ENCODE measurements around the gene GPR39. TPM values are rescaled to one million over a fixed set of nuclear protein-coding genes. Genes with fewer than 3 reads are reported as not detected.

GPR39 gene
- total and polyA plus RNA-seq, 2 donors = 0.09 to 1.0 TPM

GRCh38 chr2:132680544-132680943 is 263.9 kb downstream of the GPR39 start:
- 76% methylated on average over 3 of the region's 3 CpGs for WGBS
- no peaks in the 10 kb centered on the region for H3K27me3 ChIP-seq (ENCODE audit: control insufficient read depth in 2 of 2, insufficient read depth in 1 of 2, low read length in 1 of 2)
- no peak overlapping the region for H3K4me3 ChIP-seq (ENCODE audit: low read length in 2 of 2)
- no peaks in the 10 kb centered on the region for H3K36me3 ChIP-seq (ENCODE audit: control insufficient read depth in 2 of 2, insufficient read depth in 2 of 2, low read length in 1 of 2)
- no peaks in the 10 kb centered on the region for H3K4me1 ChIP-seq (ENCODE audit: control insufficient read depth in 2 of 2, insufficient read depth in 2 of 2, low read length in 2 of 2)
- no peaks in the 10 kb centered on the region for H3K9me3 ChIP-seq (ENCODE audit: control insufficient read depth in 2 of 2, insufficient read depth in 1 of 2, low read length in 1 of 2)
- H3K27ac ChIP-seq (ENCODE audit: low read depth in 1 of 2, low read length in 1 of 2) = no peak overlapping the region
- no peak for DNase-seq (ENCODE audit: low read depth in 6 of 9, low spot score in 9 of 9)

- no peaks in the 10 kb centered on the region for H3K27me3 ChIP-seq (ENCODE audit: control insufficient read depth in 2 of 2, insufficient read depth in 1 of 2, low read length in 1 of 2)
- DNase-seq (ENCODE audit: low read depth in 6 of 9, low spot score in 9 of 9) = no peak
- no peaks in the 10 kb centered on the region for H3K36me3 ChIP-seq (ENCODE audit: control insufficient read depth in 2 of 2, insufficient read depth in 2 of 2, low read length in 1 of 2)
- WGBS = 96% methylated on average over 1 of the region's 1 CpG
- no peak overlapping the region for H3K27ac ChIP-seq (ENCODE audit: low read depth in 1 of 2, low read length in 1 of 2)
- no peaks in the 10 kb centered on the region for H3K4me1 ChIP-seq (ENCODE audit: control insufficient read depth in 2 of 2, insufficient read depth in 2 of 2, low read length in 2 of 2)
- no peak overlapping the region for H3K4me3 ChIP-seq (ENCODE audit: low read length in 2 of 2)
- no peaks in the 10 kb centered on the region for H3K9me3 ChIP-seq (ENCODE audit: control insufficient read depth in 2 of 2, insufficient read depth in 1 of 2, low read length in 1 of 2)
Observed at GRCh38 chr2:132681766-132682165, 265.2 kb downstream of the GPR39 start.

GRCh38 chr2:132690664-132691303 is 274.2 kb downstream of the GPR39 start:
- no peaks in the 10 kb centered on the region for H3K27me3 ChIP-seq (ENCODE audit: control insufficient read depth in 2 of 2, insufficient read depth in 1 of 2, low read length in 1 of 2)
- H3K27ac ChIP-seq (ENCODE audit: low read depth in 1 of 2, low read length in 1 of 2) = no peak overlapping the region
- WGBS = 84% methylated on average over 1 of the region's 1 CpG
- no peaks in the 10 kb centered on the region for H3K9me3 ChIP-seq (ENCODE audit: control insufficient read depth in 2 of 2, insufficient read depth in 1 of 2, low read length in 1 of 2)
- no peaks in the 10 kb centered on the region for H3K4me1 ChIP-seq (ENCODE audit: control insufficient read depth in 2 of 2, insufficient read depth in 2 of 2, low read length in 2 of 2)
- H3K4me3 ChIP-seq (ENCODE audit: low read length in 2 of 2) = no peak overlapping the region
- DNase-seq (ENCODE audit: low read depth in 6 of 9, low spot score in 9 of 9) = no peak
- no peaks in the 10 kb centered on the region for H3K36me3 ChIP-seq (ENCODE audit: control insufficient read depth in 2 of 2, insufficient read depth in 2 of 2, low read length in 1 of 2)

GRCh38 chr2:132691556-132691955 is 275.0 kb downstream of the GPR39 start:
- DNase-seq (ENCODE audit: low read depth in 6 of 9, low spot score in 9 of 9) = no peak
- Histone ChIP-seq H3K27me3 (ENCODE audit: control insufficient read depth in 2 of 2, insufficient read depth in 1 of 2, low read length in 1 of 2) (no peaks in the 10 kb centered on the region), H3K4me3 (ENCODE audit: low read length in 2 of 2) (no peak overlapping the region), H3K27ac (ENCODE audit: low read depth in 1 of 2, low read length in 1 of 2) (no peak overlapping the region), H3K36me3 (ENCODE audit: control insufficient read depth in 2 of 2, insufficient read depth in 2 of 2, low read length in 1 of 2) (no peaks in the 10 kb centered on the region), H3K4me1 (ENCODE audit: control insufficient read depth in 2 of 2, insufficient read depth in 2 of 2, low read length in 2 of 2) (no peaks in the 10 kb centered on the region), H3K9me3 (ENCODE audit: control insufficient read depth in 2 of 2, insufficient read depth in 1 of 2, low read length in 1 of 2) (no peaks in the 10 kb centered on the region)
- 94% methylated on average over 4 of the region's 4 CpGs for WGBS

GRCh38 chr2:132692816-132693215 is 276.2 kb downstream of the GPR39 start:
- WGBS = 99% methylated on average over 1 of the region's 1 CpG
- no peak for DNase-seq (ENCODE audit: low read depth in 6 of 9, low spot score in 9 of 9)
- Histone ChIP-seq H3K27ac (ENCODE audit: low read depth in 1 of 2, low read length in 1 of 2) (no peak overlapping the region), H3K36me3 (ENCODE audit: control insufficient read depth in 2 of 2, insufficient read depth in 2 of 2, low read length in 1 of 2) (no peaks in the 10 kb centered on the region), H3K27me3 (ENCODE audit: control insufficient read depth in 2 of 2, insufficient read depth in 1 of 2, low read length in 1 of 2) (no peaks in the 10 kb centered on the region), H3K9me3 (ENCODE audit: control insufficient read depth in 2 of 2, insufficient read depth in 1 of 2, low read length in 1 of 2) (no peaks in the 10 kb centered on the region), H3K4me1 (ENCODE audit: control insufficient read depth in 2 of 2, insufficient read depth in 2 of 2, low read length in 2 of 2) (no peaks in the 10 kb centered on the region), H3K4me3 (ENCODE audit: low read length in 2 of 2) (no peak overlapping the region)

Data from thymus (tissue), 11 donors.